ENCODE measurements around the gene RTTN. TPM values are rescaled to one million over a fixed set of nuclear protein-coding genes. Genes with fewer than 3 reads are reported as not detected.

Gene RTTN
- total RNA-seq, 2 donors from 2014 or later: 13.0 to 20.1 TPM

DNA sequence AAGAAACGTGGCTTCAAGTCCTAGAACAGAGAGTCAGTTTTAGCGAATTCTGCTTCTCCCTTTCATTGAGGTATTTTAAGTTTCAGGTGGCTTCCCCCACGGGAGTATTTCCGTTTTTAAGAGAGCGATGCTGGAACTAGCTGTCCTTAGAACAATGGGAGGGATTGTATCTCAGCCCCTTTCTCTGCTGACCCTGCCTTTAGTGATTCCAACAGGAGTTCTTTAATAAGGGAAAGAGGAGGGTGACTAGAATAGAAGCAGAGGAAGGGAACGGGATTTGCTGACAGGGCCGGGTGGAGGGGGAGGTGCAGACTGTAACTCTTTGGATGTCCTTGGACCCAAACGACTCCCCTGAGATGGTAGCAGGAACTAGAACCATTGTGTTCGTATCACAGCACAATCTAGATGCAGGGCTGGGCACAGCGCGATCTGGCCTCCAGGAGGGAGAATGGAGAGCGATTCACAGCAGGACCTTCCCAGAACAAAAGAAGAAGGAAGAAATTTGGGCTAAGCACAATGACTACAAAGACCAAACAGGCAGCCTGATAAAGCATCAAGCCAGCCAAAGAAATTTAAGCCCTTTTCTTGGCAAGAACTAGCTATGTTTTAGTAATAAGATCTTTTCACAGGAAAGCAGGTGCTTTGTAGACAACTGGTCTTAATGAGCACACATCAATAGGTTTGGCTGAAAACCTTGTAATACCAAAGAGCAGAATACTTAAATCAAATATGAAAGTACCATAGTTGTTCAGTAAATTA, 15.8 kb upstream of the RTTN start:
- DNase-seq: no peak
- TF ChIP-seq POLR2A (IDR thresholded peaks at IDR 0.05): no peak
- TF ChIP-seq, protein P1, sequence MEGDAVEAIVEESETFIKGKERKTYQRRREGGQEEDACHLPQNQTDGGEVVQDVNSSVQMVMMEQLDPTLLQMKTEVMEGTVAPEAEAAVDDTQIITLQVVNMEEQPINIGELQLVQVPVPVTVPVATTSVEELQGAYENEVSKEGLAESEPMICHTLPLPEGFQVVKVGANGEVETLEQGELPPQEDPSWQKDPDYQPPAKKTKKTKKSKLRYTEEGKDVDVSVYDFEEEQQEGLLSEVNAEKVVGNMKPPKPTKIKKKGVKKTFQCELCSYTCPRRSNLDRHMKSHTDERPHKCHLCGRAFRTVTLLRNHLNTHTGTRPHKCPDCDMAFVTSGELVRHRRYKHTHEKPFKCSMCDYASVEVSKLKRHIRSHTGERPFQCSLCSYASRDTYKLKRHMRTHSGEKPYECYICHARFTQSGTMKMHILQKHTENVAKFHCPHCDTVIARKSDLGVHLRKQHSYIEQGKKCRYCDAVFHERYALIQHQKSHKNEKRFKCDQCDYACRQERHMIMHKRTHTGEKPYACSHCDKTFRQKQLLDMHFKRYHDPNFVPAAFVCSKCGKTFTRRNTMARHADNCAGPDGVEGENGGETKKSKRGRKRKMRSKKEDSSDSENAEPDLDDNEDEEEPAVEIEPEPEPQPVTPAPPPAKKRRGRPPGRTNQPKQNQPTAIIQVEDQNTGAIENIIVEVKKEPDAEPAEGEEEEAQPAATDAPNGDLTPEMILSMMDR (IDR thresholded peaks at IDR 0.05): no peak
- intact Hi-C loops (cut with DNase I): no loop called here
- no peak for ATAC-seq
- Histone ChIP-seq H3K27ac (no peak overlapping the region), H3K4me3 (no peak overlapping the region), H3K27me3 (no peaks in the 10 kb centered on the region), H3K4me1 (no peaks in the 10 kb centered on the region), H3K9me3 (no peaks in the 10 kb centered on the region), H3K36me3 (replicated peaks in 1 of 2; ENCODE audit: insufficient read depth in 1 of 2, low read depth in 2 of 2) (no peaks in the 10 kb centered on the region)
- WGBS, 2 donors: 23 to 27% methylated on average over 12 of the region's 12 CpGs

DNA sequence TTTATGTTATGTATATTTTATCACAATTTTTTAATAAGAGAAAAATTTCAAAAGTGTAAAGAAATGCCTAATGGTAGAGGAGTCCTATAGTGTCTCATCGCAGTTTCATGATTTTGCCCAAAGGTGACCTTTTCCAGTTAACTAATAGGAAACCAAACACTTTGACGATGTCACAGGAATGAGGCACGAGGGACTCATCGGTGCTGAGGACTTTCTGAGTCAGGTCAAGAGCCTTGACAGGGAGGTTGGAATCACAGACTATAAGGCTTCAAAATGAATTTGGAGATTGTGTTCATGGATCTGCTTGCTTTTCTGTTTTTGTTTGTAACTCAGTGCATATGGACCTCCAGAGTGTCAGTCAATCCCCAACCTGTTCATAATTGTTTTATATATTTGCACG, 15.1 kb upstream of the RTTN start:
- H3K4me3 ChIP-seq: no peak overlapping the region
- H3K36me3 ChIP-seq (replicated peaks in 1 of 2; ENCODE audit: insufficient read depth in 1 of 2, low read depth in 2 of 2): no peaks in the 10 kb centered on the region
- H3K27me3 ChIP-seq: no peaks in the 10 kb centered on the region
- H3K9me3 ChIP-seq: no peaks in the 10 kb centered on the region
- no peak for ATAC-seq
- whole genome bisulfite sequencing, 2 donors: 70 to 83% methylated on average over 5 of the region's 5 CpGs
- H3K27ac ChIP-seq: no peak overlapping the region
- intact Hi-C loops (cut with DNase I): no loop called here
- TF ChIP-seq, protein P1 (IDR thresholded peaks at IDR 0.05): no peak
- TF ChIP-seq POLR2A (IDR thresholded peaks at IDR 0.05): no peak
- H3K4me1 ChIP-seq: no peaks in the 10 kb centered on the region
- no peak for DNase-seq

DNA sequence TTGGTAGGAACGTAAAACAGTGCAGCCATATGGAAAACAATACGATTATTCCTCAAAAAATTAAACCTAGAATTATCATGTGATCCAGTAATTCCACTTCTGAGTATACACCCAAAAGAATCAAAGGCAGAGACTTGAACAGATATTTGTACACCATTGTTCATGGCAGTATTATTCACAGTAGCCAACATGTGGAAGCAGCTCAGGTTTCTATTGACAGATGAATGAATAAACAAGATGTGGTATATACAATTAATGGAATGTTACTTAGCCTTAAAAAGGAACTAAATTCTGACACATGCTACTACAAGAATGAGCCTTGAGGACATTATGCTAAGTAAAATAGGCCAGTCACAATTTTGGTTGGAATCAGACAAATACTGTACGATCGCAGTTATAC, 14.2 kb upstream of the RTTN start:
- no peaks in the 10 kb centered on the region for H3K36me3 ChIP-seq (replicated peaks in 1 of 2; ENCODE audit: insufficient read depth in 1 of 2, low read depth in 2 of 2)
- no peaks in the 10 kb centered on the region for H3K27me3 ChIP-seq
- intact Hi-C loops (cut with DNase I): no loop called here
- H3K4me1 ChIP-seq: no peaks in the 10 kb centered on the region
- H3K27ac ChIP-seq: no peak overlapping the region
- no peaks in the 10 kb centered on the region for H3K9me3 ChIP-seq
- no peak for DNase-seq
- 94% methylated on average over 4 of the region's 4 CpGs for WGBS, 2 donors
- ATAC-seq: no peak
- TF ChIP-seq, protein P1 (IDR thresholded peaks at IDR 0.05): no peak
- no peak for TF ChIP-seq POLR2A (IDR thresholded peaks at IDR 0.05)
- H3K4me3 ChIP-seq: no peak overlapping the region

DNA sequence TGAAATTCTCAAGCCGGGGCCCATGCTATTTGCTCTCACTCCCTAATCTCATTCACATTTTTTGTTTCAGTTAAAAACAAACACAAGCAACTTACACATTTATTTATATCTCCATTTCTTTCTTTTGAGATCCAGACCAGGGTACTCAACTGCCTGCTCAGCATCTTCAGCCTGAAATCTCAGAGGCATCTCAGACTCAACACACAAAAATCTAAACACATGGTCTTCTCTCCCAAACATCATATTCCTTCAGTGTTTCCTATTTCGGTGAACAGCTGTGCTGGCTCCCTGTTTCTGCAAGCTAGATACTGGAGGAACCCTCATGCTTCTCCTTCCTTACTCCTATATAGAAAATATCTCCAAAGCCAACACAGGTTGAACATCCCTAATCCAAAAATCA, 11.3 kb upstream of the RTTN start:
- intact Hi-C loops (cut with DNase I): no loop called here
- DNase-seq (no peak), ATAC-seq (no peak)
- H3K4me3 ChIP-seq: no peak overlapping the region
- WGBS, 2 donors: 67 to 68% methylated on average over 2 of the region's 2 CpGs
- H3K4me1 ChIP-seq: no peaks in the 10 kb centered on the region
- TF ChIP-seq POLR2A (IDR thresholded peaks at IDR 0.05): no peak
- TF ChIP-seq, protein P1 (IDR thresholded peaks at IDR 0.05): no peak
- no peaks in the 10 kb centered on the region for H3K36me3 ChIP-seq (replicated peaks in 1 of 2; ENCODE audit: insufficient read depth in 1 of 2, low read depth in 2 of 2)
- no peaks in the 10 kb centered on the region for H3K9me3 ChIP-seq
- no peak overlapping the region for H3K27ac ChIP-seq
- H3K27me3 ChIP-seq: peaks cover 0 to 3% of the 10 kb centered on the region in 2 donors

DNA sequence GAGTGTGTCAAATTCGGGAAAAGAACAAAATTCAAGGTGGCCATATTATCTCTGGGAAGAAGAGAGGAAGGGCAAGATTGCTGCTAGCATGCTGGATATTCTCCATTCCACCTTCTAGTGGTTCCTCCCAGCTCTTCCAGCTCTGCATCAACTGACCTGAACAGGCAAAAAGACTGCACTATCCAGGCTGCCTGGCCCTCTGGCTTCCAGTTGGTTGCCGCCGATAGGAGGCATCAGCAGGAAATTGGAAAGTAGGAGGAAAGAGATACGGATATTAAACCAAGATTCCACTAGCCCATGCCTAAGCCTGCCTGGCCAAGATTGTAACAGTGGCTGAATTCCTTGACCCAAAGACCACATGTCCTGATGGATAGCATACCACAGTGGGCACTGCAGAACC, 1.7 kb upstream of the RTTN start:
- intact Hi-C loops (cut with DNase I): no loop called here
- Histone ChIP-seq H3K36me3 (replicated peaks in 1 of 2; ENCODE audit: insufficient read depth in 1 of 2, low read depth in 2 of 2) (no peaks in the 10 kb centered on the region), H3K9me3 (no peaks in the 10 kb centered on the region), H3K4me1 (peaks cover 17% of the 10 kb centered on the region), H3K27ac (no peak overlapping the region), H3K27me3 (no peaks in the 10 kb centered on the region), H3K4me3 (no peak overlapping the region)
- WGBS, 2 donors: 82 to 90% methylated on average over 4 of the region's 4 CpGs
- ATAC-seq (no peak), DNase-seq (no peak)
- TF ChIP-seq, protein P1 (IDR thresholded peaks at IDR 0.05): no peak
- no peak for TF ChIP-seq POLR2A (IDR thresholded peaks at IDR 0.05)

Measured in body of pancreas (tissue), 4 donors.